ENCODE results near the gene CAMKV. TPM values are rescaled to one million over a fixed set of nuclear protein-coding genes. Genes with fewer than 3 reads are reported as not detected.

The CAMKV gene
- total and polyA plus RNA-seq, 2 of the 8 experiments (the other 6 are each of a cell fraction or from before 2014, with no cell fraction given), result 56.3 to 66.4 TPM

DNA sequence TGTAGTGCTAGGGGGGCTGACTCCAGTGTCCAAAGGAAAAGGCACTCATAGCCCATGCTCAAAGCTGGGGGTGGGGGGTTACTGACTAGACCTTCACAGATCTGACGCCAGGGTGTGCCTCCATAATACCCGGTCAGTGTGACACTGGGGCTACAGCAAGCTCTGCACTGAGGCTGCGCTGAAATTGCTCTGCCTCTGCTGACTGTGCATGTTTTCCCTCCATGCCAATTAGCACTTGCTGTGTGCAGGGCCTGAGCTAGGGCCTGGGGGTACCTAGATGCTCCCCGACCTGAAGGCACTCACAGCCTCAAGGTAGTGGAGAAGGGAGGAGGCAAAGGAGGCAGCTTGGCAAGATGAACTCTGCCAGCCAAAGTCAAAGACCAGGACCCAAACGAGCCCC is 5.2 kb downstream of the CAMKV start:
- no peak overlapping the region for H2BK120ac ChIP-seq (replicated peaks; ENCODE audit: low read depth, low read length)
- H2AK5ac ChIP-seq (ENCODE audit: low read depth, low read length), result no peak overlapping the region
- 0 out of 2 replicates have a peak overlapping the region, but pooled peaks have one; percentile 46 for H2BK15ac ChIP-seq (ENCODE audit: low read length)
- H2BK5ac ChIP-seq (ENCODE audit: low read depth, low read length), result no peak overlapping the region
- H3K36me3 ChIP-seq (ENCODE audit: control insufficient read depth in 2 of 4, insufficient read depth in 4 of 4, low read length in 3 of 4), result peaks cover 7 to 14% (median 9%) of the 10 kb centered on the region in 4 experiments; a peak in 5 of 8 replicates
- peak overlapping the region; percentile 63; the same call in 1 of the 2 replicates for H4K8ac ChIP-seq (ENCODE audit: extremely low read depth, insufficient read depth, low read length)
- no peak overlapping the region for H3K23ac ChIP-seq (ENCODE audit: insufficient read length)
- H3K56ac ChIP-seq (replicated peaks; ENCODE audit: insufficient read length, low read depth, low read length), result no peak overlapping the region
- H2BK20ac ChIP-seq (ENCODE audit: low read length), result no peak overlapping the region; the same call in 1 of the 2 replicates
- no peak overlapping the region for H2BK12ac ChIP-seq (ENCODE audit: low read depth, low read length)
- no peak overlapping the region for H3K4me3 ChIP-seq (ENCODE audit: extremely low read depth in 1 of 4, insufficient read depth in 2 of 4, low read depth in 3 of 4, low read length in 4 of 4)
- no peak overlapping the region for H4K91ac ChIP-seq (replicated peaks; ENCODE audit: insufficient read length, low read length)
- peaks cover 13% of the 10 kb centered on the region; the same call in 1 of the 2 replicates for H3K23me2 ChIP-seq (ENCODE audit: low read depth, low read length)
- H3K4me1 ChIP-seq (replicated peaks in 1 of 4; ENCODE audit: control insufficient read depth in 3 of 4, insufficient read depth in 4 of 4, low read length in 3 of 4), result peaks cover 5 to 40% (median 29%) of the 10 kb centered on the region in 4 experiments
- peaks cover 3 to 57% of the 10 kb centered on the region in 2 experiments; a peak in 3 of 4 replicates for H3K79me2 ChIP-seq (ENCODE audit: control insufficient read depth in 1 of 2, insufficient read depth in 2 of 2, low read length in 2 of 2)
- FAIRE-seq (no peak), DNase-seq (ENCODE audit: low read depth in 1 of 2, low spot score in 2 of 2) (no peak)
- WGBS, 2 experiments (ENCODE audit: extremely low coverage in 1 of 2, insufficient coverage in 1 of 2, insufficient read length in 1 of 2, insufficient replicate concordance in 2 of 2, low coverage in 1 of 2, low lambda C conversion rate in 2 of 2, missing lambda C conversion rate in 1 of 2), result 92% methylated on average over 4 of the region's 5 CpGs; no CpG with 5 or more reads in 1 of the 2 experiments
- H2AFZ ChIP-seq (ENCODE audit: low read length), result no peak overlapping the region
- peaks cover 22% of the 10 kb centered on the region for H3K79me1 ChIP-seq (ENCODE audit: low read depth, low read length)
- H3K4ac ChIP-seq (replicated peaks; ENCODE audit: insufficient read length, low read depth, low read length), result no peak overlapping the region
- no peak overlapping the region for H3K14ac ChIP-seq (ENCODE audit: insufficient read length)
- H3K9ac ChIP-seq (replicated peaks in 1 of 4; ENCODE audit: extremely low read depth in 1 of 4, low read depth in 3 of 4, low read length in 3 of 4), result no peak overlapping the region
- 0 out of 2 replicates have a peak overlapping the region, but pooled peaks have one; percentile 42 for H3K27ac ChIP-seq (ENCODE audit: low read depth, low read length)
- POLR2A ChIA-PET (ENCODE audit: partially characterized antibody), result interaction anchor here (1.0 to 14.0 kb wide), 5 partner anchors 8 to 146 kb away, joined by 3 to 149 read pairs (median 4); partner anchors contain the start of genes AMIGO3 and TRAIP
- no peak overlapping the region for H4K5ac ChIP-seq (ENCODE audit: insufficient read length, low read depth, low read length)
- H3K18ac ChIP-seq (ENCODE audit: extremely low read depth, low read length), result no peak overlapping the region
- no peaks in the 10 kb centered on the region for H3K27me3 ChIP-seq (replicated peaks in 1 of 4; ENCODE audit: control insufficient read depth in 3 of 4, extremely low read depth in 1 of 4, insufficient read depth in 3 of 4, low read length in 3 of 4)
- H3K9me3 ChIP-seq (ENCODE audit: insufficient read depth in 2 of 2, low read depth in 1 of 2, low read length in 1 of 2), result no peaks in the 10 kb centered on the region
- H3K4me2 ChIP-seq (ENCODE audit: insufficient read depth in 1 of 2, low read depth in 2 of 2, low read length in 2 of 2), result no peak overlapping the region; a peak in 1 of 4 replicates
- CTCF ChIA-PET (ENCODE audit: partially characterized antibody), result interaction anchor here (0.5 to 11.7 kb wide), 6 partner anchors 17 to 144 kb away, joined by 3 to 89 read pairs (median 10); partner anchors contain the start of gene MST1R
- H4K20me1 ChIP-seq (replicated peaks in 1 of 2; ENCODE audit: control insufficient read depth in 1 of 2, insufficient read depth in 2 of 2, low read length in 2 of 2), result peaks cover 14 to 30% of the 10 kb centered on the region in 2 experiments
- TF ChIP-seq SUZ12 (IDR thresholded peaks at IDR 0.05; ENCODE audit: low read length) (no peak), HDAC2 (IDR thresholded peaks at IDR 0.05; ENCODE audit: borderline replicate concordance in 1 of 2, low read depth in 2 of 2, low read length in 2 of 2) (no peak), TAF7 (optimal IDR thresholded peaks at IDR 0.05; ENCODE audit: borderline replicate concordance, low read depth, low read length) (no peak), RXRA (IDR thresholded peaks at IDR 0.05; ENCODE audit: insufficient read depth, low read depth, low read length) (no peak), RFX5 (IDR thresholded peaks at IDR 0.05; ENCODE audit: borderline replicate concordance, low read depth, low read length) (no peak)
- TF ChIP-seq, protein P1, sequence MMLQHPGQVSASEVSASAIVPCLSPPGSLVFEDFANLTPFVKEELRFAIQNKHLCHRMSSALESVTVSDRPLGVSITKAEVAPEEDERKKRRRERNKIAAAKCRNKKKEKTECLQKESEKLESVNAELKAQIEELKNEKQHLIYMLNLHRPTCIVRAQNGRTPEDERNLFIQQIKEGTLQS (IDR thresholded peaks at IDR 0.05; ENCODE audit: insufficient read depth, low read depth, low read length), result no peak
- TF ChIP-seq, protein P2, sequence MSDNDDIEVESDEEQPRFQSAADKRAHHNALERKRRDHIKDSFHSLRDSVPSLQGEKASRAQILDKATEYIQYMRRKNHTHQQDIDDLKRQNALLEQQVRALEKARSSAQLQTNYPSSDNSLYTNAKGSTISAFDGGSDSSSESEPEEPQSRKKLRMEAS (IDR thresholded peaks at IDR 0.05), result no peak
